Testis (tissue), 3 donors: ENCODE data around the gene HIP1. TPM values are rescaled to one million over a fixed set of nuclear protein-coding genes. Genes with fewer than 3 reads are reported as not detected.

Experiments
- DNase-seq: peaks from one replicate; pipeline ENCODE4 v3.0.0-alpha.2; 2019
- H3K27ac ChIP-seq, 2 donors: fragments of 200-600 bp; sonication (generic); one replicate each; pipeline ENCODE4 v1.5.1; 2019
- H3K27me3 ChIP-seq: fragments of 200-600 bp; sonication (generic); one replicate; pipeline ENCODE4 v1.5.1; 2019
- H3K36me3 ChIP-seq: fragments of 200-600 bp; sonication (generic); one replicate; pipeline ENCODE4 v1.5.1; 2017; ENCODE audit warnings: low read depth; ENCODE audit errors: missing control alignments
- H3K4me1 ChIP-seq: fragments of 200-600 bp; sonication (generic); one replicate; pipeline ENCODE4 v1.5.1; 2019
- H3K4me3 ChIP-seq, 2 donors: fragments of 200-600 bp; sonication (generic); one replicate each; pipeline ENCODE4 v1.5.1; 2017 to 2019
- H3K9me3 ChIP-seq: fragments of 200-600 bp; sonication (generic); one replicate; pipeline ENCODE4 v1.5.1; 2017
- POLR2A ChIP-seq: fragments of 450-650 bp; IDR thresholded peaks from one replicate; pipeline ENCODE4 v1.6.1; 2017; ENCODE audit warnings: antibody characterized with exemption, mild to moderate bottlenecking, moderate library complexity
- WGBS, 2 donors: methylation state at CpG; one replicate each; pipeline ENCODE4 v1.1.5; 2018; 5-methylcytosine and 5-hydroxymethylcytosine counted together
- intact Hi-C: fragments of 100-400 bp; cut with DNase I; formaldehyde crosslinking; loops from one replicate; pipeline ENCODE4 v1.15.1; 2023; ENCODE audit warnings: low total_unique reads
- polyA plus RNA-seq: library from polyadenylated mRNA; stranded (reverse); fragments of 350-450 nt; fragmentation: Illumina TruSeq; extraction: RNeasy Lipid Tissue Mini Kit (QIAGEN cat#74804); gene quantifications from one replicate; pipeline ENCODE4 v1.2.3, GENCODE V29; 2014; ENCODE audit warnings: low read depth, low replicate concordance; ENCODE audit not compliant: insufficient read depth
- total RNA-seq, 2 donors: library from RNA; depleted of rRNA; stranded (reverse); fragments of >200 nt; gene quantifications; one replicate each; pipeline ENCODE4 v1.2.3, GENCODE V29; 2016
- TF ChIP-seq, protein P1 (sequence below), 3 experiments: fragments of 450-650 bp in 2 of 3; fragments of 200-600 bp in 1 of 3; sonication (generic) in 1 of 3; IDR thresholded peaks; one replicate each; pipeline ENCODE4 v1.5.1; 2016 to 2019; ENCODE audit warnings: antibody characterized with exemption in 3 of 3, mild to moderate bottlenecking in 2 of 3, moderate library complexity in 1 of 3

HIP1 gene
- total and polyA plus RNA-seq, 3 donors from 2014 or later = 43.5 to 85.4 (median 68.0) TPM

DNA sequence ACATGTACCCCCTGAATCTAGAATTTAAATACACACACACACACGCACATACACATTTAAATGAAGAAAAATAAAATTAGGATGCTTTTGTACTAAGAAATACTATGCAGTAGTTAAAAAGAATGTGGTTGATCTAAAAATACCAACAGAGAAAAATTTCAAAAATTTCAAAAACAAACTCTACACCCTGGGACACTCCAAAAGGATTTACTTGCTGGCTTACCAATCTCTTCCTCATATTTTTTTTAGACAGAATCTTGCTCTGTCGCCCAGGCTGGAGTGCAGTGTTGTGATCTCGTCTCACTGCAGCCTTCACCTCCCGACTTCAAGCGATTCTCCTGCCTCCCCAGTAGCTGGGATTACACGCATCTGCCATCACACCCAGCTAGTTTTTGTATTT is 80.9 kb downstream of the HIP1 start:
- H3K4me1 ChIP-seq = peaks cover 18% of the 10 kb centered on the region
- H3K27ac ChIP-seq = peak overlapping the region in 1 of 2 donors; percentile 19
- WGBS, 2 donors = 69 to 71% methylated on average over 6 of the region's 6 CpGs
- intact Hi-C loops = no loop called here
- H3K9me3 ChIP-seq = no peaks in the 10 kb centered on the region
- DNase-seq = no peak
- TF ChIP-seq POLR2A = no peak
- no peak overlapping the region for H3K4me3 ChIP-seq
- no peaks in the 10 kb centered on the region for H3K36me3 ChIP-seq
- no peaks in the 10 kb centered on the region for H3K27me3 ChIP-seq

DNA sequence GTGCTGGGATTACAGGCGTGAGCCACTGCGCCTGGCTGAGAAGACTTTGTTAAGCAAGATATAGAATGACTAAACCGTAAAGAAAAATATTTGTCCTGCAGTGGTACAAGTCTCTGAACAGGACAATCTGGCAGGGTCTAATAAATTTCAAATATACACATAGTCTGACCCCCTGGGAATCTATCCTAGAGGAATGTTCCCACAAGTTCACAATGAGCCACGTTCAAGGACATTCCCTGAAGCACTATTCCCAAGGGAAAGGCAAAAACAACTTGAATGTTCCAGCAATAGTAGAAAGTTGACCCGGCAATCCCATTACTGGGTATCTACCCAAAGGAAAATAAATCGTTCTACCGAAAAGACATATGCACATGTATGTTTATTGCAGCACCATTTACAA is 82.0 kb downstream of the HIP1 start:
- Histone ChIP-seq H3K4me3 (no peak overlapping the region), H3K36me3 (no peaks in the 10 kb centered on the region), H3K4me1 (peaks cover 18% of the 10 kb centered on the region), H3K9me3 (no peaks in the 10 kb centered on the region), H3K27ac (no peak overlapping the region), H3K27me3 (no peaks in the 10 kb centered on the region)
- DNase-seq = no peak
- TF ChIP-seq, protein P1, sequence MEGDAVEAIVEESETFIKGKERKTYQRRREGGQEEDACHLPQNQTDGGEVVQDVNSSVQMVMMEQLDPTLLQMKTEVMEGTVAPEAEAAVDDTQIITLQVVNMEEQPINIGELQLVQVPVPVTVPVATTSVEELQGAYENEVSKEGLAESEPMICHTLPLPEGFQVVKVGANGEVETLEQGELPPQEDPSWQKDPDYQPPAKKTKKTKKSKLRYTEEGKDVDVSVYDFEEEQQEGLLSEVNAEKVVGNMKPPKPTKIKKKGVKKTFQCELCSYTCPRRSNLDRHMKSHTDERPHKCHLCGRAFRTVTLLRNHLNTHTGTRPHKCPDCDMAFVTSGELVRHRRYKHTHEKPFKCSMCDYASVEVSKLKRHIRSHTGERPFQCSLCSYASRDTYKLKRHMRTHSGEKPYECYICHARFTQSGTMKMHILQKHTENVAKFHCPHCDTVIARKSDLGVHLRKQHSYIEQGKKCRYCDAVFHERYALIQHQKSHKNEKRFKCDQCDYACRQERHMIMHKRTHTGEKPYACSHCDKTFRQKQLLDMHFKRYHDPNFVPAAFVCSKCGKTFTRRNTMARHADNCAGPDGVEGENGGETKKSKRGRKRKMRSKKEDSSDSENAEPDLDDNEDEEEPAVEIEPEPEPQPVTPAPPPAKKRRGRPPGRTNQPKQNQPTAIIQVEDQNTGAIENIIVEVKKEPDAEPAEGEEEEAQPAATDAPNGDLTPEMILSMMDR (IDR thresholded peaks at IDR 0.05) = no peak
- no peak for TF ChIP-seq POLR2A
- intact Hi-C loops = no loop called here
- WGBS, 2 donors = 39 to 47% methylated on average over 7 of the region's 7 CpGs

DNA sequence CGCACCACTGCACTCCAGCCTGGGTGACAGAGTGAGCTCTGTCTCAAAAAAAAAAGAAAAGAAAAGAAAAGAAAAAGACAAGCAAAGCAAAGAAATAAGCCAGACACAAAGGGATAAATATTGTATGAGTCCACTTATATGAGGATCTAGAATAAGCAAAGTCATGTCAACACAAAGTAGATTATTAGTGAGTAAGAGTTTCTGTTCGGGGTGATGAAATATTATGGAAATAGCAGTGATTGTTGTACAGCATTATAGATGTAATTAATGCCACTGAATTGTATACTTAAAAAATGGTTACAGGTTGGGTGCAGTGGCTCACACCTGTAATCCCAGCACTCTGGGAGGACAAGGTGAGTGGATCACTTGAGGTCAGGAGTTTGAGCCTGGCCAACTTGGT is 83.2 kb downstream of the HIP1 start:
- Histone ChIP-seq H3K36me3 (no peaks in the 10 kb centered on the region), H3K27me3 (no peaks in the 10 kb centered on the region), H3K4me1 (peaks cover 19% of the 10 kb centered on the region), H3K9me3 (no peaks in the 10 kb centered on the region), H3K27ac (no peak overlapping the region), H3K4me3 (no peak overlapping the region)
- WGBS, 2 donors = 91 to 96% methylated on average over 2 of the region's 2 CpGs
- no peak for DNase-seq
- intact Hi-C loops = no loop called here
- TF ChIP-seq POLR2A = no peak
- TF ChIP-seq, protein P1 (IDR thresholded peaks at IDR 0.05) = no peak

DNA sequence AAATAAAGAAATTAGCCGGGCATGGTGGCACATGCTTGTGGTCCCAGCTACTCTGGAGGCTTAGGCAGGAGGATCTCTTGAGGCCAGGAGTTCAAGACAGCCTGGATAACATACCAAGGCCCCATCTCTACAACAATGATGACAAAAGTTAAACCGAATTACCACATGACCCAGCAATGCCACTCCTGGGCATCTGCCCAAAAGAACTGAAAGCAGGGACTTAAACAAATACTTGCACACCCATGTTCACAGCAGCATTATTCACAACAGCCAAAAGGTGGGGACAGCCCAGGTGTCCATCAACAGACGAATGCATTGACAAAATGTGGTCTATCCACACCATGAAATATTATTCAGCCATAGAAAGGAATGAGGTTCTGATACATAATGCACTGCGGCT is 83.9 kb downstream of the HIP1 start:
- Histone ChIP-seq H3K27me3 (no peaks in the 10 kb centered on the region), H3K9me3 (no peaks in the 10 kb centered on the region), H3K4me1 (peaks cover 22% of the 10 kb centered on the region), H3K4me3 (no peak overlapping the region), H3K27ac (no peak overlapping the region), H3K36me3 (no peaks in the 10 kb centered on the region)
- no peak for DNase-seq
- intact Hi-C loops = no loop called here
- TF ChIP-seq POLR2A = no peak
- TF ChIP-seq, protein P1 (IDR thresholded peaks at IDR 0.05) = no peak
- WGBS, 2 donors = 91% methylated on average over 4 of the region's 4 CpGs

DNA sequence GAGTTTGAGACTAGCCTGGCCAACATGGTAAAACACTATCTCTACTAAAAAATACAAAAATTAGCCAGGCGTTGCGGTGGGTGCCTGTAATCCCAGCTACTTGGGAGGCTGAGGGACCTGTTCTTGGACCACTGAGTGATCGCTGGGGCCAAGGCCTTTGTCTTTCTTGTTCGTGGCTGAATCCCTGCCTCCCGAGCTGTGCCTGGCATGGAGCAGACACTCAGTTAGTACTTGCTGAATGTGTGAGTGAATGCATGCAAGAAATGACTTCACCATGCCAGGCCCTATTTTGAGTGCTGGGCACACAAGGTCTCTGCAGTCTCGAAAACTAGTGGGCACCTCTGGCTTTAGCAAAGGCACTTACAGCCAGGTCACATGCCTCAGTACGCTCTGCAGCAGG is 85.1 kb downstream of the HIP1 start:
- H3K9me3 ChIP-seq = no peaks in the 10 kb centered on the region
- WGBS, 2 donors = 89 to 95% methylated on average over 5 to 7 of the region's 7 CpGs
- DNase-seq = no peak
- TF ChIP-seq, protein P1 (IDR thresholded peaks at IDR 0.05) = no peak
- TF ChIP-seq POLR2A = no peak
- H3K4me3 ChIP-seq = no peak overlapping the region
- H3K27me3 ChIP-seq = no peaks in the 10 kb centered on the region
- H3K4me1 ChIP-seq = peaks cover 17% of the 10 kb centered on the region
- H3K36me3 ChIP-seq = no peaks in the 10 kb centered on the region
- no peak overlapping the region for H3K27ac ChIP-seq
- intact Hi-C loops = no loop called here
